Cardiac septum (tissue), 1 donor: ENCODE measurements around the gene DPP10. TPM values are rescaled to one million over a fixed set of nuclear protein-coding genes. Genes with fewer than 3 reads are reported as not detected.
"Not testable (repeated sequence)": the region's sequence is repeated elsewhere in the genome, so short reads cannot be mapped to it uniquely, and the experiment has no call there.

Source experiments
- DNase-seq: peaks from one replicate; pipeline ENCODE4 v3.0.0-alpha.2; 2020; ENCODE audit warnings: low spot score
- intact Hi-C: fragments of 100-400 bp; cut with DNase I; formaldehyde crosslinking; loops from one replicate; pipeline ENCODE4 v1.14.0; 2022
- total RNA-seq: library from RNA; stranded (reverse); fragmentation: NEBNext Ultra II Directional; extraction: Animal tissue kit (Norgen Biotek cat#: 25700); gene quantifications from one replicate; pipeline ENCODE4 v1.2.1, GENCODE V29; 2021
- donor health status: DM: no; HTN: no; CAD: no.

DPP10 gene
- total RNA-seq, 1 donor from 2014 or later, result 0.13 TPM

DNA sequence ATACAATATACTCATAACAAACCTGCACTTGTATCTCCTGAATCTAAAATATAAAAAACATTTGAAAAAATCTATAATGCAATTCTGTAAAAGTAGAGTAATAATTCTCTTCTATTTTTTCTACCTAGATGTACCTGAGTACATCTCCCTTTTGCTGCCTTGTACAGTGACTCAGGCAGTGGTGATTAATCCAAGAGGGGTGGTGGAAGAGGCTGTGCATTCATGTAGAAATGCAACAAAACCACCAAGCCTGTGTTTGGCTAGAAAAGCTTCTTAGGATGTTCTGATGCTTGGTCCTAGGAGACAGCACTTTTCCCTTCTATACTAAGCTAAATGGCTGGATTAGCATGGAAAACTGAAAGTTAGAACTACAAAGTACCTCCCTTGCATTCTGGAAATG, 245.8 kb downstream of the DPP10 start:
- no peak for DNase-seq
- intact Hi-C loops, result no loop called here

- DNase-seq, result no peak
- intact Hi-C loops, result no loop called here
Observed at GRCh38 chr2:114698520-114698919, 256.1 kb downstream of the DPP10 start.

DNA sequence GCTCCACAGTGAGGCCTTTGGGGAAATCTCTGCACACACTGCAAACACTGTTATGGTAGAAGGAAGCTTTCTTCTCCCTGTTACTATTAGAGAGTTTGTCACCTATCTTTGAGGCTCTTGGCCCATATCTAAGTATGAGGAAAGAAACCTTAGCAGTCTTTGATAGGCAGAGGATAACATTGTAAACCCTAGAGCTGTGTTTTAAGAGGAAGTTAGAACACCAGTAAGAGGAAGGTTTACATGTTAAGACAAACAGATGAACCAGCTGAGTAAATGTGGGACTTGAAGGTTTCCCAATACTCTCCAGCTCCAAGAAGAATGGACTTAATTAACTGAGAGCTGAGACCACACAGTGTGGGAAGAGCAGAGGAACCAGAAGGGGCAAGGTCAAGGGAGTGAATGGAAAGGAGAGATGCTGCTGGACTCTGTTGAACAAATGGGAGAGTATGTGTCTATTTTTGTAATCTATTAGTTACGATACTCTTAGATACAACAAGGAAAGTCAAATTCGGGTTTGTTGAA, 257.0 kb downstream of the DPP10 start:
- intact Hi-C loops, result no loop called here
- DNase-seq, result no peak

DNA sequence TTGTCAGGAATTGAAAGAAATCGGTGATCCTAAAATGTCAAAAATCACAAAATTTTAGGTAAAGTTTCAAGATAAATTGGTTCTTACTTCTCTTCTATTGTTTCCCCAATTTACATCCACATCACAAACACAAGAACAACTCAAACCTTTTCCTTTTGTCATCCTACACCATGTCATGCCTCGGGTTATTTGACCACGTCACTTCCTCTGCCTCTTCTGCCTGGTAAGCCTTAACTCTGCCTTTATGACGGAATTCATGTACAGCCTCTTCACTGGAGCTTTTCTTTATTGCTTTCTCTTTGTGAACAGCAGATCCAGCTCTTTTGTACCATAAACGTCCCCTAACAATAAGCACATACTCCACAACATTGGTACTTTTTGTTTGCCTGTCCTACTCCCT, 258.0 kb downstream of the DPP10 start:
- DNase-seq, result no peak
- intact Hi-C loops, result no loop called here

DNA sequence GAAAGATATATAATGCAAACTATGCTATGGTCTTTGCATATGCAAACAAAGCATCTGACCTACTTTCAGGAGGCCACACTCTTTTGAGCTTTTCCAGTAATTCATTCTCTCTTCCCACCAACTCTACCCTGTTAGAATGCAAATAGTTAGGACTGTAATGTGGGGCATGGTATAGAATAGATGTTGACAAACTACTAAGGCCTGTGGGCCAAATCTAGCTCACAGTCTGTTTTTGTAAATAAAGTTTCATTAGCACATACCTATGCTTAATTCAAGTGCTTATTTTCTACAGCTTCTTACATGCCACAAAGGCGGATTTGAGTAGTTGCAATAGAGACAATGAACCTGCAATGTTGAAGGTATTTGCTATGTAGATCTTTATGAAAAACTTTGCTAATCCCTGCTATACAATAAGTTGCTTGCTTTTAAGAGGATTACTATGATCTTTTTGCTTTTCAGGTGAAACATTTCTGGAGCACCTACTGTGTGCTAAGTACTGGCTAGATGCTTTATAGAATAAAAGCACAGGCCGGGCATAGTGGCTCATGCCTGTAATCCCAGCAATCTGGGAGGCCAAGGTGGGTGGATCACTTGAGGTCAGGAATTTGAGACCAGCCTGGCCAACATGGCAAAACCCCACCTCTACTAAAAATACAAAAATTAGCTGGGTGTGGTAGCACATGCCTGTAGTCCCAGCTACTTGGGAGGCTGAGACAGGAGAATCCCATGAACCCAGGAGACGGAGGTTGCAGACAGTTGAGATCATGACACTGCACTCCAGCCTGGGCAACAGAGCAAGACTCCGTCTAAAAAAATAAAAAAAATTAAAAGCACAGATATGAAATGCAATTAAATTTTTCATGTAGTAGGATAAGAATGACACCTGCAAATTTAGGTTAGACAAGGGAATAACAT, 267.8 kb downstream of the DPP10 start:
- DNase-seq, result no peak
- intact Hi-C loops, result no loop called here

GRCh38 chr2:114714313-114714712, 271.9 kb downstream of the DPP10 start:
- no peak for DNase-seq
- intact Hi-C loops, result no loop called here

DNA sequence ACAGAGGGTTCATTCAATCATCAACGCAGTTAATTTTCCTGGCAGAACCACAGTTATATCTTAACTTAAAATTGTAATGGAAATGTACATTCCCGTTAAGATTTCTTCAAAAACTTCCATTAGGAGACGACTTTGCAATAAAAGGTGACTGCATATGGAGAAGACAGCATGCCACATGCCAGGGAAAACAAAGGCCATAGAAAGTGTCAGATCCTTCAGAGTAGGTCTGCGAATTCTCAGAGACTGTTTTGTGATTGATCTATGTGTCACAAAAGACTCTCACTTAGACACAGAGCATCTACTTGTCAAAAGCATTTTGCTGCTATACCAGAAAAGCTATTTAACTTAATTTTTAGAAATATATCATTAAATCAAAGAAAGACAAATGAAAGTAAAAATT, 274.6 kb downstream of the DPP10 start:
- intact Hi-C loops, result no loop called here

GRCh38 chr2:114724454-114724853, 282.0 kb downstream of the DPP10 start:
- intact Hi-C loops, result no loop called here

More for the DNA sequence above, 274.6 kb downstream of the DPP10 start:
- DNase-seq, result no peak

GRCh38 chr2:114727012-114727411, 284.6 kb downstream of the DPP10 start:
- DNase-seq, result no peak
- intact Hi-C loops, result no loop called here

More at GRCh38 chr2:114724454-114724853, 282.0 kb downstream of the DPP10 start:
- no peak for DNase-seq

GRCh38 chr2:114728372-114728771, 285.9 kb downstream of the DPP10 start:
- no peak for DNase-seq
- intact Hi-C loops, result no loop called here

GRCh38 chr2:114729026-114729425, 286.6 kb downstream of the DPP10 start:
- no peak for DNase-seq
- intact Hi-C loops, result no loop called here

DNA sequence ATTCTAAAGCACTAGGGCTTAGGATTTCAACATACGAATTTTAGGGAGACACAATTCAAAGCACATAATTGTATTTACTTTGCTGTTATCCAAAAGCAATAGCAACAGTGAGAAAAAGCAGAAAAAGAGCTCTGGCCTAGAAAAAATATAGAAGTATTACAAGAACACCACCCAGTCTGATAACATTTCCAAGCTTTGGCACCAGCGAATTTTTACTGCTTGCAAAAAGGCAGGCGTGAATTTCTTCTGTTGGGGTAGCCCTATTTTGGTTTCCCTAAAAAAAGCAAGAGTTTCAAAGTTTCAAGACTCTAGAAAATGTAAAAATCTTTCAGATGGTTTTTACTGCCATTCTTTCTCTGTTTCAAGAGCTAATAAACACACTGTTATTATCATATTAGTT, 292.7 kb downstream of the DPP10 start:
- no peak for DNase-seq
- intact Hi-C loops, result no loop called here

- DNase-seq, result no peak
- intact Hi-C loops, result no loop called here
Observed at GRCh38 chr2:114742245-114742644, 299.8 kb downstream of the DPP10 start.

GRCh38 chr2:114745700-114746099, 303.3 kb downstream of the DPP10 start:
- intact Hi-C loops, result no loop called here
- DNase-seq, result no peak

- intact Hi-C loops, result not testable (repeated sequence)
Observed at GRCh38 chr2:114748175-114748574, 305.7 kb downstream of the DPP10 start.

DNA sequence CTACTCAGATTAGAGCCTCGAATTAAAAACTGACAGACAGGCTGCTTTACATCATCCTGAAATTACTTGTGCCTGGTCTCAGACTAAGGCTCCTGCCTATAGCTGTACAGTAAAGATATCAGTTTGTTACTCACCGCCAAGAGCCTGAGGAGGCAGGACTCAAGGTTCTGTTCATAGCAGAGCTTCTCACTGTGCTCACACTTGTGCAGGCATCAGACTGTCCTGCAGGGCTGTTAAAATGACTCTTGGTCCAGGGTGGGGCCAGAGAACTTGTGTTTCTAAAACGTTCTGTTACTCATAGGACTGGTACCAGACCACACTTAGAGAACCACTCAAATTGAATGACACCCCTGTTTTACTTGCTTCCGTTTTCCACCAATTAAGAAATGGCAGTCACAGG, 310.0 kb downstream of the DPP10 start:
- intact Hi-C loops, result no loop called here
- no peak for DNase-seq

More at GRCh38 chr2:114748175-114748574, 305.7 kb downstream of the DPP10 start:
- not testable (repeated sequence) for DNase-seq

- DNase-seq, result no peak
- intact Hi-C loops, result no loop called here
Observed at GRCh38 chr2:114753145-114753544, 310.7 kb downstream of the DPP10 start.

DNA sequence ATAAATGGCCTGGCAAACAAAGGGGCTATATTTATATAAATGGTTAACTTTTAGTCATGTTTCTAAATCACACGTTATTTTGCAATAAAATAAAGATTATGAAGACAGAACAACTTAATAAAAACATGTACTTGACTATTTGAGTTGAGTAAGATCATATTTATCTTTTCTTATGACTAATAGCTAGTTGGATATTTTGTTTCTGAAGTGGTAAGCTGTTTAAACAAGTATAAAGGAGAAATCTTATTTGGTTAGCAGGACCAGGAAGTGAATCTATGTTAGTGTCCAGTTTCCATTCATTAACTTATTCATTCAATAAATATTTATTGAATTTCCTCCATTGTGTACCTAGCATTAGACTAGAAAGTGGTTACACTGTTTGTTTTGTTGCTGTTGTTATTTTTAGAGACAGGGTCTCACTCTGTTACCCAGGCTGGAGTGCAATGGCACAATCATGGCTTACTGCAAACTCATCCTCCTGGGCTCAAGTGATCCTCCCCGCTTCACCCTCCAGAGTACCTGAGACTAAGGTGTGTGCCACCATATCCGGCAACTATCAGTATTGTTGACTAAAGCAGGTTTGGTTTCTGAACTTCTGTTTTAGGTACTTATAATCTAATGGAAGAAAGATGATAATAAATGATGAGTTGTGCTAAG, 312.6 kb downstream of the DPP10 start:
- no peak for DNase-seq
- intact Hi-C loops, result no loop called here

GRCh38 chr2:114762376-114762775, 319.9 kb downstream of the DPP10 start:
- no peak for DNase-seq
- intact Hi-C loops, result no loop called here

- DNase-seq, result no peak
- intact Hi-C loops, result no loop called here
Observed at GRCh38 chr2:114762986-114763385, 320.5 kb downstream of the DPP10 start.

DNA sequence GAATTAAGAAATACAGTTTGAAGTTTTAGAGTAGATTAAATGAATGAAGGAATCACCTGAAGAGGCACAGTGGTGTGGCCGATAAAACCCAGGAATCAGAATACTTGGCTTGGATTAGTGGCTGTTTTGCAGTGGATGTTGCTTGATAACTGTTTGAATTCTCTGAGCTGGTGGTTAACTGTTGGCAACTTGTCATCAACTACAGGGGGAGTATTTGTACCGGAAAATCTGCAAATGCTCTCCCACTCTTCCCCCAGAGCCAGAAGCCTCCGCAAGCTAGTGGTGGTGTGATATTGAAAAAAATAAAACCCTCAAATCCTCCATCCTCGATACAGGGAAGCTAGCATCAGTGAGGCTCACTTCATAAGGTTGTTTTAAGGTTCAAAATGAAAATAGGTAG, 326.7 kb downstream of the DPP10 start:
- intact Hi-C loops, result no loop called here
- no peak for DNase-seq
